B cell (primary cell): Measurements from ENCODE around the gene GRHPR. TPM values are rescaled to one million over a fixed set of nuclear protein-coding genes. Genes with fewer than 3 reads are reported as not detected.

Experiments used
- ATAC-seq: fragments of 200-7000 bp; cut with Tn5 transposase; one replicate; pipeline ENCODE4 v1.10.0; 2021; ENCODE audit warnings: low read depth, mild to moderate bottlenecking, moderate number of reproducible peaks, moderate library complexity
- CTCF ChIA-PET: fragments of 350-600 bp; sonication (Branson Sonifier 250); formaldehyde crosslinking; loops from one replicate; lab custom pipeline; 2021; ENCODE audit warnings: antibody characterized with exemption, inconsistent platforms; lab: Charles Lee
- POLR2A ChIA-PET: fragments of 350-600 bp; sonication (Branson Sonifier 250); formaldehyde crosslinking; loops from one replicate; lab custom pipeline; 2021; ENCODE audit warnings: antibody characterized with exemption; lab: Charles Lee
- DNase-seq: peaks from one replicate; pipeline ENCODE4 v3.0.0; 2013
- H2AFZ ChIP-seq: 2 replicates; pipeline ENCODE4 v1.6.1; 2012; ENCODE audit warnings: mild to moderate bottlenecking, low read depth, low read length; ENCODE audit not compliant: insufficient read depth, poor library complexity, severe bottlenecking
- H3K27ac ChIP-seq, 2 donors: 1 replicate in 1 of 2; 2 replicates in 1 of 2; pipeline ENCODE4 v1.5.1; 2012 to 2013; ENCODE audit warnings: low read length in 2 of 2, mild to moderate bottlenecking in 2 of 2, moderate library complexity in 1 of 2
- H3K27me3 ChIP-seq, 4 experiments: fragments of 200-600 bp in 1 of 4; sonication (generic) in 1 of 4; replicated peaks in 1 of 4; 1 replicate in 2 of 4; 2 replicates in 2 of 4; pipeline versions ENCODE4 v1.6.1 to v1.7.0; 2013 to 2016; ENCODE audit warnings: low read length in 3 of 4, mild to moderate bottlenecking in 2 of 4, mixed read lengths in 1 of 4, moderate library complexity in 1 of 4; ENCODE audit not compliant: insufficient read depth in 4 of 4, control insufficient read depth in 3 of 4; ENCODE audit errors: control extremely low read depth in 1 of 4
- H3K36me3 ChIP-seq, 2 experiments: replicated peaks in 1 of 2; 1 replicate in 1 of 2; 2 replicates in 1 of 2; pipeline versions ENCODE4 v1.6.1 to v1.7.1; 2013; ENCODE audit warnings: low read length in 1 of 2; ENCODE audit not compliant: insufficient read depth in 2 of 2, control insufficient read depth in 1 of 2; ENCODE audit errors: control extremely low read depth in 1 of 2, extremely low read depth in 1 of 2
- H3K4me1 ChIP-seq, 2 donors: fragments of 200-600 bp in 1 of 2; sonication (generic) in 1 of 2; 1 replicate in 1 of 2; 2 replicates in 1 of 2; pipeline versions ENCODE4 v1.5.1 to v1.6.1; 2013 to 2017; ENCODE audit warnings: low read length in 2 of 2; ENCODE audit not compliant: control insufficient read depth in 2 of 2, insufficient read depth in 2 of 2
- H3K4me2 ChIP-seq: replicated peaks from 2 replicates; pipeline ENCODE3; 2012; ENCODE audit warnings: mild to moderate bottlenecking, low read depth, low read length; ENCODE audit not compliant: poor library complexity, severe bottlenecking
- H3K4me3 ChIP-seq, 5 experiments: fragments of 200-600 bp in 1 of 5; sonication (generic) in 1 of 5; 1 replicate in 3 of 5; 2 replicates in 2 of 5; pipeline versions ENCODE4 v1.5.1 to v1.7.0; 2011 to 2016; ENCODE audit warnings: low read length in 4 of 5, mild to moderate bottlenecking in 4 of 5, low read depth in 2 of 5, control low read depth in 1 of 5, moderate library complexity in 1 of 5; ENCODE audit not compliant: insufficient read depth in 1 of 5; ENCODE audit errors: control extremely low read depth in 1 of 5, extremely low read depth in 1 of 5
- H3K79me2 ChIP-seq: fragments of 200-600 bp; sonication (generic); one replicate; pipeline ENCODE4 v1.6.0; 2016; ENCODE audit warnings: low read length; ENCODE audit not compliant: control insufficient read depth, insufficient read depth
- H3K9ac ChIP-seq: fragments of 200-600 bp; sonication (generic); 2 replicates; pipeline ENCODE4 v1.6.1; 2017; ENCODE audit warnings: mild to moderate bottlenecking, low read length, moderate library complexity
- H3K9me3 ChIP-seq, 3 donors: one replicate each; pipeline versions ENCODE4 v1.6.1 to v1.7.1; 2013; ENCODE audit warnings: low read length in 2 of 3; ENCODE audit not compliant: control insufficient read depth in 2 of 3, insufficient read depth in 1 of 3; ENCODE audit errors: control extremely low read depth in 1 of 3
- H4K20me1 ChIP-seq: 2 replicates; pipeline ENCODE4 v1.6.0; 2012; ENCODE audit warnings: mild to moderate bottlenecking, low read length; ENCODE audit not compliant: insufficient read depth, control insufficient read depth, poor library complexity, severe bottlenecking
- H3K27ac Mint-ChIP-seq: one replicate; pipeline ENCODE4 v1.8.0; 2021; ENCODE audit warnings: mixed read lengths
- H3K27me3 Mint-ChIP-seq: one replicate; pipeline ENCODE4 v1.8.0; 2021; ENCODE audit warnings: mixed read lengths
- H3K4me1 Mint-ChIP-seq: one replicate; pipeline ENCODE4 v1.8.0; 2021; ENCODE audit warnings: mixed read lengths
- H3K4me3 Mint-ChIP-seq: one replicate; pipeline ENCODE4 v1.8.0; 2021; ENCODE audit warnings: mixed read lengths
- H3K9me3 Mint-ChIP-seq: one replicate; pipeline ENCODE4 v1.8.0; 2022; ENCODE audit warnings: mixed read lengths; ENCODE audit not compliant: insufficient read depth
- EZH2 ChIP-seq: IDR thresholded peaks from 2 replicates; pipeline ENCODE4 v1.6.1; 2012; ENCODE audit warnings: borderline replicate concordance, low read depth, mild to moderate bottlenecking, moderate library complexity, low read length; ENCODE audit not compliant: insufficient read depth, poor library complexity, severe bottlenecking
- WGBS: methylation state at CpG from one replicate; pipeline ENCODE4 v1.1.5; 2013; ENCODE audit warnings: missing lambda C conversion rate; ENCODE audit not compliant: insufficient coverage; 5-methylcytosine and 5-hydroxymethylcytosine counted together
- intact Hi-C: fragments of 100-400 bp; cut with micrococcal nuclease; formaldehyde crosslinking; loops from one replicate; pipeline ENCODE4 v1.10.0; 2022
- polyA plus RNA-seq: library from polyadenylated mRNA; depleted of rRNA; stranded (reverse); fragments of >200 nt; gene quantifications from 2 replicates; pipeline ENCODE4 v1.2.3, GENCODE V29; 2012
- total RNA-seq, 2 donors: library from RNA; stranded (reverse); fragments of 120-200 nt in 1 of 2; gene quantifications; 1 replicate in 1 of 2; 2 replicates in 1 of 2; pipeline versions ENCODE4 v1.2.3 to v1.2.4, GENCODE V29; 2013 to 2022
- TF ChIP-seq, protein P1 (sequence below): fragments of 200-600 bp; IDR thresholded peaks from one replicate; pipeline ENCODE4 v1.8.0; 2022; ENCODE audit warnings: antibody characterized with exemption, mild to moderate bottlenecking

Gene GRHPR
- total and polyA plus RNA-seq, 2 donors (not counting 1 experiment from before 2014, with no cell fraction given): 121 to 138 TPM

DNA sequence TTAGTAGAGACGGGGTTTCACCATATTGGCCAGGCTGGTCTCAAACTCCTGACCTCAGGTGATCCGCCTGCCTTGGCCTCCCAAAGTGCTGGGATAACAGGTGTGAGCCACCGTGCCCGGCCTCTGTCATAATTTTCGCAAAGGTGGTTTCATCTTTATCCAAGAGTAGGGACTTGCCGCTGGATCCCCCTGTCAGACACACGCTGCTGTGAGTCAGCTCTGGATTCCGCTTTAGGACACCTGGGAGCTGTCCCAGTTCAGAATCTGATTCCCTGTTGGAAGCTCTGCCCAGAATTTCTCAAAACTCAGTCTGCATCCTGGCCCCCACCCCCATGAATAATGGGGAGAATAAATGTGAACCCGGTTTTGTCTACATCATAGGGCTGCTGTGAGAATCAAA is 17.9 kb upstream of the GRHPR start:
- WGBS: 88% methylated on average over 8 of the region's 9 CpGs
- TF ChIP-seq EZH2: no peak
- TF ChIP-seq, protein P1, sequence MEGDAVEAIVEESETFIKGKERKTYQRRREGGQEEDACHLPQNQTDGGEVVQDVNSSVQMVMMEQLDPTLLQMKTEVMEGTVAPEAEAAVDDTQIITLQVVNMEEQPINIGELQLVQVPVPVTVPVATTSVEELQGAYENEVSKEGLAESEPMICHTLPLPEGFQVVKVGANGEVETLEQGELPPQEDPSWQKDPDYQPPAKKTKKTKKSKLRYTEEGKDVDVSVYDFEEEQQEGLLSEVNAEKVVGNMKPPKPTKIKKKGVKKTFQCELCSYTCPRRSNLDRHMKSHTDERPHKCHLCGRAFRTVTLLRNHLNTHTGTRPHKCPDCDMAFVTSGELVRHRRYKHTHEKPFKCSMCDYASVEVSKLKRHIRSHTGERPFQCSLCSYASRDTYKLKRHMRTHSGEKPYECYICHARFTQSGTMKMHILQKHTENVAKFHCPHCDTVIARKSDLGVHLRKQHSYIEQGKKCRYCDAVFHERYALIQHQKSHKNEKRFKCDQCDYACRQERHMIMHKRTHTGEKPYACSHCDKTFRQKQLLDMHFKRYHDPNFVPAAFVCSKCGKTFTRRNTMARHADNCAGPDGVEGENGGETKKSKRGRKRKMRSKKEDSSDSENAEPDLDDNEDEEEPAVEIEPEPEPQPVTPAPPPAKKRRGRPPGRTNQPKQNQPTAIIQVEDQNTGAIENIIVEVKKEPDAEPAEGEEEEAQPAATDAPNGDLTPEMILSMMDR: no peak
- no peaks in the 10 kb centered on the region for H3K36me3 ChIP-seq
- CTCF ChIA-PET: interaction anchor here (1.4 to 11.4 kb wide), 3 partner anchors 9 to 31 kb away, joined by 3 to 125 read pairs (median 5); no protein-coding TSS in a partner anchor
- intact Hi-C loops: no loop called here
- peaks cover 76% of the 10 kb centered on the region for H3K4me1 Mint-ChIP-seq
- POLR2A ChIA-PET: interaction anchor here (1.0 kb wide), 1 partner anchor 18 kb away, joined by 4 read pairs; no protein-coding TSS in a partner anchor
- H3K27me3 Mint-ChIP-seq: no peaks in the 10 kb centered on the region
- no peaks in the 10 kb centered on the region for H3K79me2 ChIP-seq
- H4K20me1 ChIP-seq: no peaks in the 10 kb centered on the region
- no peak overlapping the region for H2AFZ ChIP-seq
- no peak overlapping the region for H3K9ac ChIP-seq
- H3K27ac ChIP-seq: no peak overlapping the region
- peak overlapping the region; percentile 1 for H3K4me3 Mint-ChIP-seq
- peaks cover 50 to 64% of the 10 kb centered on the region in 2 donors for H3K4me1 ChIP-seq
- no peaks in the 10 kb centered on the region for H3K9me3 Mint-ChIP-seq
- no peak overlapping the region for H3K4me2 ChIP-seq
- ATAC-seq (no peak), DNase-seq (no peak)
- no peaks in the 10 kb centered on the region for H3K27me3 ChIP-seq
- no peak overlapping the region for H3K4me3 ChIP-seq
- H3K9me3 ChIP-seq: no peaks in the 10 kb centered on the region
- peak overlapping the region; percentile 51 for H3K27ac Mint-ChIP-seq

DNA sequence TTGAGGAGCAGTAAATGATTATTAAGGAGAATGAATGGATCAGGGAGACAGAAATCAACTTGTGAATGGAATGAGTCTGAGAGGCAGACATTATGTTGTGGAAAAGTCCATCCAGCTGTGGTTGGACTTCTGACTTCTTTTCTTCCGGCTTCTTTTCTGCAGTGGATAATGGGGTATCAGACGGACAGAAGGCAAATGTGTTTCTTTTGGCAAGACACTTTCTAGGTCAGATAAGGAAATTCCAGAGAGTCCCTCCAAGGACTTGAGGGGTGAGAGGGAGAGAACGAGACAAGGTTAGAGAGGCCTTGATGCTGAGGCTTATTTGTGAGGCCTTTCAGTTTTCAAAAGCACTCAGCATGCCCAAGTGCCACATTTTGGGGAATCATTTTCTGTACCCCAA is 17.1 kb upstream of the GRHPR start:
- H3K27ac Mint-ChIP-seq: peak overlapping the region; percentile 23
- intact Hi-C loops: loop anchor here (5.0 kb wide), 1 partner anchor 208 kb away; no protein-coding TSS in a partner anchor
- CTCF ChIA-PET: interaction anchor here (1.7 to 11.4 kb wide), 2 partner anchors 13 to 31 kb away, joined by 5 to 125 read pairs; no protein-coding TSS in a partner anchor
- no peak overlapping the region for H3K27ac ChIP-seq
- no peaks in the 10 kb centered on the region for H3K27me3 Mint-ChIP-seq
- no peak for ATAC-seq
- POLR2A ChIA-PET: interaction anchor here (0.6 to 1.0 kb wide), 3 partner anchors 18 to 60 kb away, joined by 4 to 8 read pairs (median 6); no protein-coding TSS in a partner anchor
- no peaks in the 10 kb centered on the region for H4K20me1 ChIP-seq
- 100% methylated on average over 3 of the region's 3 CpGs for WGBS
- H3K9me3 Mint-ChIP-seq: no peaks in the 10 kb centered on the region
- H3K4me3 ChIP-seq: no peak overlapping the region
- no peak for DNase-seq
- no peak overlapping the region for H2AFZ ChIP-seq
- TF ChIP-seq, protein P1: no peak
- no peak for TF ChIP-seq EZH2
- H3K79me2 ChIP-seq: no peaks in the 10 kb centered on the region
- H3K4me3 Mint-ChIP-seq: no peak overlapping the region
- no peak overlapping the region for H3K9ac ChIP-seq
- no peaks in the 10 kb centered on the region for H3K9me3 ChIP-seq
- peaks cover 51 to 66% of the 10 kb centered on the region in 2 donors for H3K4me1 ChIP-seq
- no peak overlapping the region for H3K4me2 ChIP-seq
- H3K4me1 Mint-ChIP-seq: peaks cover 76% of the 10 kb centered on the region
- H3K36me3 ChIP-seq: no peaks in the 10 kb centered on the region
- H3K27me3 ChIP-seq: no peaks in the 10 kb centered on the region
